ENCODE measurements around the gene ADA.

Gene ADA

GRCh38 chr20:44615169-44615791, 36.2 kb downstream of the ADA start:
- Histone ChIP-seq H3K27ac (ENCODE audit: low read length) (no peak overlapping the region), H3K4me1 (ENCODE audit: control insufficient read depth, insufficient read depth, low read length) (peaks cover 3% of the 10 kb centered on the region; the same call in 1 of the 2 replicates), H3K9me3 (ENCODE audit: control insufficient read depth, insufficient read depth, low read length) (no peaks in the 10 kb centered on the region), H3K27me3 (ENCODE audit: control insufficient read depth, insufficient read depth, low read length) (no peaks in the 10 kb centered on the region), H3K36me3 (ENCODE audit: control insufficient read depth, insufficient read depth, low read length) (no peaks in the 10 kb centered on the region), H3K4me3 (ENCODE audit: low read length) (no peak overlapping the region)
- no CpG with 5 or more reads among the region's 10 CpGs for WGBS (ENCODE audit: insufficient coverage, insufficient read length)
- no peak for DNase-seq (ENCODE audit: low read depth, low spot score)

GRCh38 chr20:44614525-44614924, 37.0 kb downstream of the ADA start:
- WGBS (ENCODE audit: insufficient coverage, insufficient read length): no CpG with 5 or more reads among the region's 14 CpGs

GRCh38 chr20:44613575-44613974, 37.9 kb downstream of the ADA start:
- no peaks in the 10 kb centered on the region for H3K9me3 ChIP-seq (ENCODE audit: control insufficient read depth, insufficient read depth, low read length)
- H3K27me3 ChIP-seq (ENCODE audit: control insufficient read depth, insufficient read depth, low read length): no peaks in the 10 kb centered on the region
- no CpG with 5 or more reads among the region's 5 CpGs for WGBS (ENCODE audit: insufficient coverage, insufficient read length)
- DNase-seq (ENCODE audit: low read depth, low spot score): no peak
- H3K4me1 ChIP-seq (ENCODE audit: control insufficient read depth, insufficient read depth, low read length): peaks cover 3% of the 10 kb centered on the region; the same call in 1 of the 2 replicates
- H3K27ac ChIP-seq (ENCODE audit: low read length): no peak overlapping the region
- no peak overlapping the region for H3K4me3 ChIP-seq (ENCODE audit: low read length)
- no peaks in the 10 kb centered on the region for H3K36me3 ChIP-seq (ENCODE audit: control insufficient read depth, insufficient read depth, low read length)

More at GRCh38 chr20:44614525-44614924, 37.0 kb downstream of the ADA start:
- Histone ChIP-seq H3K4me3 (ENCODE audit: low read length) (no peak overlapping the region), H3K36me3 (ENCODE audit: control insufficient read depth, insufficient read depth, low read length) (no peaks in the 10 kb centered on the region), H3K27ac (ENCODE audit: low read length) (no peak overlapping the region), H3K27me3 (ENCODE audit: control insufficient read depth, insufficient read depth, low read length) (no peaks in the 10 kb centered on the region), H3K4me1 (ENCODE audit: control insufficient read depth, insufficient read depth, low read length) (peaks cover 3% of the 10 kb centered on the region; the same call in 1 of the 2 replicates), H3K9me3 (ENCODE audit: control insufficient read depth, insufficient read depth, low read length) (no peaks in the 10 kb centered on the region)
- DNase-seq (ENCODE audit: low read depth, low spot score): no peak

- DNase-seq (ENCODE audit: low read depth, low spot score): no peak
- Histone ChIP-seq H3K27ac (ENCODE audit: low read length) (no peak overlapping the region), H3K36me3 (ENCODE audit: control insufficient read depth, insufficient read depth, low read length) (no peaks in the 10 kb centered on the region), H3K4me3 (ENCODE audit: low read length) (no peak overlapping the region), H3K4me1 (ENCODE audit: control insufficient read depth, insufficient read depth, low read length) (0 out of 2 replicates have a peak, but pooled peaks cover 2% of the 10 kb centered on the region), H3K9me3 (ENCODE audit: control insufficient read depth, insufficient read depth, low read length) (no peaks in the 10 kb centered on the region), H3K27me3 (ENCODE audit: control insufficient read depth, insufficient read depth, low read length) (no peaks in the 10 kb centered on the region)
- WGBS (ENCODE audit: insufficient coverage, insufficient read length): no CpG with 5 or more reads among the region's 1 CpG
Measured at GRCh38 chr20:44610313-44610962, 41.1 kb downstream of the ADA start.

GRCh38 chr20:44609516-44610312, 41.8 kb downstream of the ADA start:
- no peak overlapping the region for H3K27ac ChIP-seq (ENCODE audit: low read length)
- H3K27me3 ChIP-seq (ENCODE audit: control insufficient read depth, insufficient read depth, low read length): no peaks in the 10 kb centered on the region
- no peaks in the 10 kb centered on the region for H3K36me3 ChIP-seq (ENCODE audit: control insufficient read depth, insufficient read depth, low read length)
- no CpG with 5 or more reads among the region's 25 CpGs for WGBS (ENCODE audit: insufficient coverage, insufficient read length)
- DNase-seq (ENCODE audit: low read depth, low spot score): peak; percentile 82
- no peak overlapping the region for H3K4me3 ChIP-seq (ENCODE audit: low read length)
- no peaks in the 10 kb centered on the region for H3K9me3 ChIP-seq (ENCODE audit: control insufficient read depth, insufficient read depth, low read length)
- H3K4me1 ChIP-seq (ENCODE audit: control insufficient read depth, insufficient read depth, low read length): no peaks in the 10 kb centered on the region

GRCh38 chr20:44609006-44609515, 42.4 kb downstream of the ADA start:
- no CpG with 5 or more reads among the region's 9 CpGs for WGBS (ENCODE audit: insufficient coverage, insufficient read length)
- no peaks in the 10 kb centered on the region for H3K27me3 ChIP-seq (ENCODE audit: control insufficient read depth, insufficient read depth, low read length)
- no peaks in the 10 kb centered on the region for H3K9me3 ChIP-seq (ENCODE audit: control insufficient read depth, insufficient read depth, low read length)
- no peaks in the 10 kb centered on the region for H3K36me3 ChIP-seq (ENCODE audit: control insufficient read depth, insufficient read depth, low read length)
- no peak overlapping the region for H3K27ac ChIP-seq (ENCODE audit: low read length)
- no peak for DNase-seq (ENCODE audit: low read depth, low spot score)
- no peak overlapping the region for H3K4me3 ChIP-seq (ENCODE audit: low read length)
- H3K4me1 ChIP-seq (ENCODE audit: control insufficient read depth, insufficient read depth, low read length): no peaks in the 10 kb centered on the region

GRCh38 chr20:44606725-44607441, 44.6 kb downstream of the ADA start:
- DNase-seq (ENCODE audit: low read depth, low spot score): no peak
- no peaks in the 10 kb centered on the region for H3K36me3 ChIP-seq (ENCODE audit: control insufficient read depth, insufficient read depth, low read length)
- H3K4me3 ChIP-seq (ENCODE audit: low read length): no peak overlapping the region
- whole genome bisulfite sequencing (ENCODE audit: insufficient coverage, insufficient read length): no CpG with 5 or more reads among the region's 5 CpGs
- H3K4me1 ChIP-seq (ENCODE audit: control insufficient read depth, insufficient read depth, low read length): no peaks in the 10 kb centered on the region
- no peak overlapping the region for H3K27ac ChIP-seq (ENCODE audit: low read length)
- no peaks in the 10 kb centered on the region for H3K9me3 ChIP-seq (ENCODE audit: control insufficient read depth, insufficient read depth, low read length)
- H3K27me3 ChIP-seq (ENCODE audit: control insufficient read depth, insufficient read depth, low read length): no peaks in the 10 kb centered on the region

GRCh38 chr20:44603327-44603726, 48.2 kb downstream of the ADA start:
- no peaks in the 10 kb centered on the region for H3K9me3 ChIP-seq (ENCODE audit: control insufficient read depth, insufficient read depth, low read length)
- no peak overlapping the region for H3K27ac ChIP-seq (ENCODE audit: low read length)
- 0 out of 2 replicates have a peak, but pooled peaks cover 2% of the 10 kb centered on the region for H3K4me1 ChIP-seq (ENCODE audit: control insufficient read depth, insufficient read depth, low read length)
- no peak overlapping the region for H3K4me3 ChIP-seq (ENCODE audit: low read length)
- no peak for DNase-seq (ENCODE audit: low read depth, low spot score)
- no CpG with 5 or more reads among the region's 8 CpGs for WGBS (ENCODE audit: insufficient coverage, insufficient read length)
- H3K36me3 ChIP-seq (ENCODE audit: control insufficient read depth, insufficient read depth, low read length): no peaks in the 10 kb centered on the region
- H3K27me3 ChIP-seq (ENCODE audit: control insufficient read depth, insufficient read depth, low read length): no peaks in the 10 kb centered on the region

- no peaks in the 10 kb centered on the region for H3K27me3 ChIP-seq (ENCODE audit: control insufficient read depth, insufficient read depth, low read length)
- no CpG with 5 or more reads among the region's 1 CpG for WGBS (ENCODE audit: insufficient coverage, insufficient read length)
- DNase-seq (ENCODE audit: low read depth, low spot score): no peak
- no peaks in the 10 kb centered on the region for H3K9me3 ChIP-seq (ENCODE audit: control insufficient read depth, insufficient read depth, low read length)
- no peaks in the 10 kb centered on the region for H3K36me3 ChIP-seq (ENCODE audit: control insufficient read depth, insufficient read depth, low read length)
- H3K27ac ChIP-seq (ENCODE audit: low read length): no peak overlapping the region
- H3K4me1 ChIP-seq (ENCODE audit: control insufficient read depth, insufficient read depth, low read length): peaks cover 7% of the 10 kb centered on the region
- no peak overlapping the region for H3K4me3 ChIP-seq (ENCODE audit: low read length)
Measured at GRCh38 chr20:44601801-44602204, 49.7 kb downstream of the ADA start.

GRCh38 chr20:44601236-44601671, 50.2 kb downstream of the ADA start:
- H3K36me3 ChIP-seq (ENCODE audit: control insufficient read depth, insufficient read depth, low read length): no peaks in the 10 kb centered on the region
- DNase-seq (ENCODE audit: low read depth, low spot score): no peak
- no CpG with 5 or more reads among the region's 7 CpGs for WGBS (ENCODE audit: insufficient coverage, insufficient read length)
- no peak overlapping the region for H3K27ac ChIP-seq (ENCODE audit: low read length)
- no peaks in the 10 kb centered on the region for H3K9me3 ChIP-seq (ENCODE audit: control insufficient read depth, insufficient read depth, low read length)
- H3K27me3 ChIP-seq (ENCODE audit: control insufficient read depth, insufficient read depth, low read length): no peaks in the 10 kb centered on the region
- H3K4me1 ChIP-seq (ENCODE audit: control insufficient read depth, insufficient read depth, low read length): peaks cover 7% of the 10 kb centered on the region
- H3K4me3 ChIP-seq (ENCODE audit: low read length): no peak overlapping the region

Data from iPS DF 6.9 (cell line).